Panc1 (cell line): ENCODE data around the gene PPCS. TPM values are rescaled to one million over a fixed set of nuclear protein-coding genes. Genes with fewer than 3 reads are reported as not detected.

Experiments used
- ATAC-seq: fragments of 200-7000 bp; cut with Tn5 transposase; 2 replicates; pipeline ENCODE4 v1.9.1; 2020; ENCODE audit warnings: mild to moderate bottlenecking, moderate library complexity
- Bru-seq: library from RNA; stranded (reverse); fragments of 400-500 nt; gene quantifications from one replicate; lab custom pipeline; 2021; lab: Mats Ljungman, UMichigan
- BruChase-seq, 2 experiments: library from RNA; stranded (reverse); fragments of 400-500 nt; gene quantifications; one replicate each; lab custom pipeline; 2021; lab: Mats Ljungman, UMichigan
- BruUV-seq: library from RNA; stranded (reverse); fragments of 400-500 nt; replicated peaks from 2 replicates; lab custom pipeline; 2021; lab: Mats Ljungman, UMichigan
- CTCF ChIA-PET: fragments of 300-600 bp; sonication (Branson Sonifier 250); formaldehyde crosslinking; loops from one replicate; lab custom pipeline; 2022; ENCODE audit warnings: antibody characterized with exemption; lab: Charles Lee
- POLR2A ChIA-PET: fragments of 300-600 bp; sonication (Branson Sonifier 250); formaldehyde crosslinking; loops from one replicate; lab custom pipeline; 2022; ENCODE audit warnings: antibody characterized with exemption; lab: Charles Lee
- DNase-seq: peaks from one replicate; pipeline ENCODE4 v3.0.0-alpha.2; 2010; ENCODE audit warnings: low read depth, low spot score
- H3K27ac ChIP-seq: 2 replicates; pipeline ENCODE4 v1.5.1; 2011; ENCODE audit warnings: mild to moderate bottlenecking, low read length, inconsistent platforms
- H3K27me3 ChIP-seq: fragments of 200-500 bp; sonication (Bioruptor generic); 2 replicates; pipeline ENCODE4 v1.6.0; 2014; ENCODE audit warnings: low read length, inconsistent platforms; ENCODE audit not compliant: control insufficient read depth, insufficient read depth
- H3K36me3 ChIP-seq: fragments of 200-500 bp; sonication (Bioruptor generic); 2 replicates; pipeline ENCODE4 v1.5.1; 2014; ENCODE audit warnings: inconsistent platforms, mild to moderate bottlenecking, low read length, moderate library complexity; ENCODE audit not compliant: control insufficient read depth, insufficient read depth
- H3K4me1 ChIP-seq: 2 replicates; pipeline ENCODE4 v1.5.1; 2011; ENCODE audit warnings: inconsistent platforms, mild to moderate bottlenecking, low read length, moderate library complexity; ENCODE audit not compliant: control insufficient read depth, insufficient read depth
- H3K4me3 ChIP-seq, 2 experiments: 2 replicates each; pipeline ENCODE4 v1.5.1; 2011 to 2012; ENCODE audit warnings: low read depth in 2 of 2, low read length in 2 of 2, mild to moderate bottlenecking in 2 of 2, inconsistent platforms in 1 of 2, moderate library complexity in 1 of 2
- H3K9me3 ChIP-seq: fragments of 200-500 bp; sonication (Bioruptor generic); 2 replicates; pipeline ENCODE4 v1.5.1; 2014; ENCODE audit warnings: low read depth, mild to moderate bottlenecking, inconsistent platforms, low read length, moderate library complexity; ENCODE audit not compliant: control insufficient read depth, insufficient read depth
- CTCF ChIP-seq: fragments of 450-650 bp; IDR thresholded peaks from 2 replicates; pipeline ENCODE4 v1.5.1; 2017; ENCODE audit warnings: mild to moderate bottlenecking
- POLR2AphosphoS5 ChIP-seq: IDR thresholded peaks from 2 replicates; pipeline ENCODE4 v1.6.1; 2012; ENCODE audit warnings: mild to moderate bottlenecking, low read depth, low read length, moderate library complexity
- REST ChIP-seq, 2 experiments: IDR thresholded peaks; 2 replicates each; pipeline ENCODE4 v1.6.1; 2011 to 2012; ENCODE audit warnings: low read depth in 2 of 2, control low read depth in 1 of 2, low read length in 1 of 2, mild to moderate bottlenecking in 1 of 2, moderate library complexity in 1 of 2; ENCODE audit not compliant: insufficient read depth in 1 of 2
- SIN3A ChIP-seq: IDR thresholded peaks from 2 replicates; pipeline ENCODE4 v1.6.1; 2012; ENCODE audit warnings: low read depth, mild to moderate bottlenecking, low read length, moderate library complexity, borderline replicate concordance; ENCODE audit not compliant: insufficient read depth
- TCF7L2 ChIP-seq: IDR thresholded peaks from 2 replicates; pipeline ENCODE4 v1.6.1; 2011; ENCODE audit warnings: mild to moderate bottlenecking, low read depth, low read length, inconsistent platforms
- in situ Hi-C: cut with HindIII; loops from 2 replicates; pipeline ENCODE4 v1.10.0; 2016; ENCODE audit warnings: low sequenced_read_pairs, low pct_unique_long_range_greater_than_20kb
- intact Hi-C: fragments of 100-400 bp; cut with micrococcal nuclease; formaldehyde crosslinking; loops from one replicate; pipeline ENCODE4 v1.10.0; 2022; ENCODE audit not compliant: unreplicated experiment
- long read RNA-seq: library from polyadenylated mRNA; unstranded; transcript quantifications from one replicate; pipeline ENCODE4 v2.0.0, GENCODE V29; 2021; ENCODE audit not compliant: unreplicated experiment
- polyA plus RNA-seq: library from polyadenylated mRNA; unstranded; fragments of >200 nt; gene quantifications from one replicate; pipeline ENCODE4 v1.2.1, GENCODE V29; 2012; ENCODE audit warnings: missing spikeins; ENCODE audit not compliant: insufficient read length
- total RNA-seq: library from RNA; stranded (reverse); gene quantifications from one replicate; pipeline ENCODE4 v1.2.1, GENCODE V29; 2021; ENCODE audit not compliant: unreplicated experiment

Gene PPCS
- 72.7 TPM for total RNA-seq
- 51.8 TPM for polyA plus RNA-seq
- Bru-seq, nascent RNA = percentile 95 among the genes with signal in this experiment
- BruChase-seq, experiment 1, labeled RNA remaining after a 2-hour chase = percentile 94 among the genes with signal in this experiment
- BruChase-seq, experiment 2, labeled RNA remaining after a 6-hour chase = percentile 96 among the genes with signal in this experiment
- long read RNA-seq, transcript PPCS-203 (3 exons, 1,431 nt) = major isoform, 83 of 132 reads
- long read RNA-seq, transcript PPCS-201 (3 exons, 984 nt) = minor isoform, 13 of 132 reads
- long read RNA-seq, partial matches to known transcripts = 0 of 132 reads
- long read RNA-seq, other reads (novel, unspliced or antisense) = 29 of 132 reads

GRCh38 chr1:42456010-42456753, at the start of gene PPCS, which contains the start of gene ZMYND12:
TSS of gene PPCS (plus strand) at chr1:42456543. CDS start at chr1:42456566, 23 bp downstream.
TSS of gene ZMYND12 (minus strand) at chr1:42456022. CDS start at chr1:42455997, 25 bp downstream.
- Histone ChIP-seq H3K27ac (peak within 1 kb of the TSS; percentile 98), H3K4me1 (peaks cover 16% of the 10 kb centered on the region), H3K36me3 (peaks cover 13% of the 10 kb centered on the region), H3K27me3 (no peaks in the 10 kb centered on the region), H3K4me3 (peak within 1 kb of the TSS; percentile 81 to 93), H3K9me3 (no peaks in the 10 kb centered on the region)
- intact Hi-C loops = no loop called here
- in situ Hi-C loops = no loop called here
- DNase-seq (peak; percentile 86), ATAC-seq (peak; percentile 97)
- ChIA-PET POLR2A (no interaction called here), CTCF (no interaction called here)
- TF ChIP-seq CTCF (no peak), POLR2AphosphoS5 (peak; percentile 84), SIN3A (peak; percentile 68; the same call in 1 of the 2 replicates), TCF7L2 (0 out of 2 replicates have a peak, but pooled peaks have one; percentile 9), REST (IDR thresholded peaks at IDR 0.05; ENCODE audit: insufficient read depth in 1 of 2, low read depth in 2 of 2, low read length in 1 of 2) (peak in 1 of 2 experiments; percentile 58; a peak in 1 of 4 replicates)
- BruUV-seq = no TSS peak

- no TSS peak for BruUV-seq
- ATAC-seq (no peak), DNase-seq (no peak)
- intact Hi-C loops (no loop called here), in situ Hi-C loops (no loop called here)
- no peak for TF ChIP-seq SIN3A
- no peak for TF ChIP-seq POLR2AphosphoS5
- TF ChIP-seq TCF7L2 = no peak
- TF ChIP-seq CTCF = no peak
- no peak for TF ChIP-seq REST (IDR thresholded peaks at IDR 0.05; ENCODE audit: insufficient read depth in 1 of 2, low read depth in 2 of 2, low read length in 1 of 2)
- no peaks in the 10 kb centered on the region for H3K36me3 ChIP-seq
- H3K27ac ChIP-seq = no peak overlapping the region
- no peaks in the 10 kb centered on the region for H3K9me3 ChIP-seq
- CTCF ChIA-PET = no interaction called here
- H3K4me1 ChIP-seq = no peaks in the 10 kb centered on the region
- POLR2A ChIA-PET = no interaction called here
- H3K4me3 ChIP-seq = no peak overlapping the region
- H3K27me3 ChIP-seq = no peaks in the 10 kb centered on the region
These were observed 41.5 kb upstream of the PPCS start for GRCh38 chr1:42414551-42415496.
